ENCODE measurements around the gene EVX1.

The EVX1 gene

DNA sequence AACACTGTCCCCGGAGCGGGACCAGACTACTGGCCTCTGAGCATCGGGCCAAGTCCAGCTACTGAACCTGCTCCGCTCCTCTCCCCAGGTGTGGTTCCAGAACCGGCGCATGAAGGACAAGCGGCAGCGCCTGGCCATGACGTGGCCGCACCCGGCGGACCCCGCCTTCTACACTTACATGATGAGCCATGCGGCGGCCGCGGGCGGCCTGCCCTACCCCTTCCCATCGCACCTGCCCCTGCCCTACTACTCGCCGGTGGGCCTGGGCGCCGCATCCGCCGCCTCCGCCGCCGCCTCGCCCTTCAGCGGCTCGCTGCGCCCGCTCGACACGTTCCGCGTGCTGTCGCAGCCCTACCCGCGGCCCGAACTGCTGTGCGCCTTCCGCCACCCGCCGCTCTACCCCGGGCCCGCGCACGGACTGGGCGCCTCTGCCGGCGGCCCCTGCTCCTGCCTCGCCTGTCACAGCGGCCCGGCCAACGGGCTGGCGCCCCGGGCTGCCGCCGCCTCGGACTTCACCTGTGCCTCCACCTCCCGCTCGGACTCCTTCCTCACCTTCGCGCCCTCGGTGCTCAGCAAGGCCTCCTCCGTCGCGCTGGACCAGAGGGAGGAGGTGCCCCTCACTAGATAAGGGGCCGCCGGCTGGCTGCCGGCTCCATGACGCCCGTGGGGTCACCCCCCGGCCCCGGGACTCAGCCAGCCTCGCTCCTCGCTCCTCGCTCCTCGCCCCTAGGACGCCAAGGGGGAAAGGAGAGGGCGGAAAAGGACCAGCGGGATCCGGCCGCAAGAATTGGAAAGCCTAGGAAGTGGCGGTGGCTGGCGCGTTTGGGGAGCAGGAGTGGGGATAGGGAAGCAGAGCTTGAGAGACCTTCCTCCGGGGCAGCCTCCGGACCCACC is 3.4 kb downstream of the EVX1 start:
- H3K36me3 ChIP-seq, result no peaks in the 10 kb centered on the region
- TF ChIP-seq CTCF (IDR thresholded peaks at IDR 0.05; ENCODE audit: low read depth, low read length), result no peak
- peaks cover 10% of the 10 kb centered on the region for H3K9me3 ChIP-seq (ENCODE audit: severe bottlenecking)
- no peak overlapping the region for H3K4me3 ChIP-seq (ENCODE audit: low read depth, low read length)
- no peak overlapping the region for H3K27ac ChIP-seq
- DNase-seq, result no peak
- peaks cover 100% of the 10 kb centered on the region for H3K27me3 ChIP-seq (ENCODE audit: insufficient read depth, low read depth, severe bottlenecking)

GRCh38 chr7:27247000-27247399 is 4.4 kb downstream of the EVX1 start:
- TF ChIP-seq CTCF (IDR thresholded peaks at IDR 0.05; ENCODE audit: low read depth, low read length), result no peak
- H3K27ac ChIP-seq, result no peak overlapping the region
- no peak overlapping the region for H3K4me3 ChIP-seq (ENCODE audit: low read depth, low read length)
- peaks cover 10% of the 10 kb centered on the region for H3K9me3 ChIP-seq (ENCODE audit: severe bottlenecking)
- no peaks in the 10 kb centered on the region for H3K36me3 ChIP-seq
- DNase-seq, result no peak
- H3K27me3 ChIP-seq (ENCODE audit: insufficient read depth, low read depth, severe bottlenecking), result peaks cover 100% of the 10 kb centered on the region

DNA sequence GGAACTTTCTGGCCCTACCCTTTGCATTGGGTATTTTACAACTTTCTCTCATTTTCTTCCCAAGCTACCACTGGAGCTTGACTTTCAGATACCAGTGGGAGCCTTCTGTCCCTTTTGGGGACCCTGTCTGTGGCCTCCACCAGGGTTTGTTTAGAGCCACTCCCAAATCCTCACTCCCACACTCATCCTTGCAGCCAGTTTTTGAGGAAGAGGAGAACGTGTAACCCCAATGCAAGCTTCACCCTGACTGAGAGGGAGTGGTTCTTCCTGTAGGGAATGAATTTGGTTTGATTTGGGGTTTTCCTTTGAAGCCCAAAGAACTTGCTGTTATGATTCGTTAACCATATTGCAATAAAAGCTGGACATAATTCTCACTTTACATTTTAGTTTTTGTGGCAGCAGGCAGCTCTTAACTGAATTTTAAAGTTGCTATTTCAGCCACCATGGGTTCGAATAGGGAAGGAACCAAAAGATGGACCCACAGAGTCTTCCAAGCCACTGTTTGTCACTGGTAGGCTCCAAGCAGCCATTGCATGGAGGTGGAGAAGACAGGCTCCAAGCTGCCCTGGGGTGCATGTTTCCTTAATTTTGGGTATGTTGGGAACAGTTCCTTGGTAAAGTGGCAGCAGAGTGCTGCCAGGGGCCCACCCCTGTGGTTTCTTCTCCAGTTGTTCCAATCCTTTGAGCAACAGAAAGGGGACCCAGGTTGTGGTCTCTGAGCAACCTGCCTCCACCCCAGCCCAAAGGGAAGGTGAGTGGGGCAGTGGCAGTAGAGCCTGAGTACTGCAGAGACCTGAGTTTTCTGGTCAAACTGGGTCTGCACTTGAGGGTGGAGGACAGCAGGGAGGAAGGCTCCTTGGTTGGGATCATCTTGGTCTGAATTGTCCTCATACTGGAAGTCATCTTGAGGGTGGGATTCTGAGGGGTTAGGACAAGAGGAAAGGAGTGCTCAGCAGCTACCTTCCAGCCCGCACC is 5.1 kb downstream of the EVX1 start:
- no peak overlapping the region for H3K27ac ChIP-seq
- peaks cover 100% of the 10 kb centered on the region for H3K27me3 ChIP-seq (ENCODE audit: insufficient read depth, low read depth, severe bottlenecking)
- TF ChIP-seq CTCF (IDR thresholded peaks at IDR 0.05; ENCODE audit: low read depth, low read length), result no peak
- H3K9me3 ChIP-seq (ENCODE audit: severe bottlenecking), result peaks cover 10% of the 10 kb centered on the region
- H3K36me3 ChIP-seq, result no peaks in the 10 kb centered on the region
- no peak overlapping the region for H3K4me3 ChIP-seq (ENCODE audit: low read depth, low read length)
- no peak for DNase-seq

DNA sequence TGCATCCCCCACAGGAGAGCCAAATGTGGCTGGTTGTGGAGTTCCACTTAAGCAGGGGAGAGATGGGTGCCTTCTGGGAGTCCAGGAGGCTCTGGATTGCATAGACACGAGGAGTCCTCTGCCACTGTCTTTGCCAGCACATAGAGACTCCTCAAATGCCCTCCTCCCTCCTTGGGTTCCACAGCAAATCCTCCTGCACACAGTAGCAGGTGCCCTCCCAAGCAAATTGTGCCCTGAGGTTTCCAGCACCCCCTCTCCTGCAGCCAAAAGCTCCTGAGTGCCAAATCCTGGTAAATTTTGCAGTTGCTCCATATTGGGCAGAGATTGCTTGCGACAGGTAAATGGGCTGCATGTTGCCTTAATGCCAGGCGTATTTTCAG is 5.8 kb downstream of the EVX1 start:
- no peak overlapping the region for H3K4me3 ChIP-seq (ENCODE audit: low read depth, low read length)
- peaks cover 100% of the 10 kb centered on the region for H3K27me3 ChIP-seq (ENCODE audit: insufficient read depth, low read depth, severe bottlenecking)
- no peak for TF ChIP-seq CTCF (IDR thresholded peaks at IDR 0.05; ENCODE audit: low read depth, low read length)
- DNase-seq, result no peak
- no peak overlapping the region for H3K27ac ChIP-seq
- H3K9me3 ChIP-seq (ENCODE audit: severe bottlenecking), result peaks cover 8% of the 10 kb centered on the region
- no peaks in the 10 kb centered on the region for H3K36me3 ChIP-seq

DNA sequence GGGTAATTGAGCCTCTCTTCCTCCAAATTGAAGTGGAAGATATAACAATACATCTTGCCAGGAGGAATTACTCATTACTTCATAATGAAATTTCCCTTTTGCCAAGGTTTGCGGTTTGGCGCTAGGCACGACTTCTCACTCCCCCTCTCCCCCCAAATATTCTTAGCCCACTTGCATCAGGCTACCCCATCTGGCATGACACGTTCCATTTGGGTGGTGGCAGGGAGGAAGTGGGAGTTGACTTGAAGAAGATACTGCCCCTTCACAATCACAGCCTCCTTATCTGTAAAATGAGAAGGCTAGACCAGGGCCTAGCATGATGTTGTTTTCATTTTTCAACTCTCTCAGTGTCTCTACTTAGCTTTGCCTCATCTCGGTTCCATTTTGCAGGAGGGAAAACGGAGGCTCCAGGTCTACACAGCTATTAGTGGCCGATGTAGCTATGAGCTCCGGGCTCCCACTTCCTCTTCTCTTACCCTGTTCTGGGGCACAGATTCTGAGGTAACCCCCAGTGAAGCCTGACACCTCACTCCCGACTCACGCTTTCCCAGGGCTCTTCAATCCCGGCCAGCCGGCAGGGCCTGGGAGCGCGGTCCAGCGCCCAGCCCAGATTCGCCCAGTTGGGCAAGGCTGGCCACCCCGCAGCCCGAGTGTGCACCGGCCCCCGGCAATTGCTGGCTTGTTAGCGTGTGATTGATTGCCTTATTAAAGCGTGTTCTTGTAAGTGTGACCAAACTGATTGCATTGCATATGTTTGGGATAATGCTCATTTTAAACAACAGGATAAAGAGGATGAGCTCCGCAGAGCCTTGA is 6.5 kb downstream of the EVX1 start:
- Histone ChIP-seq H3K9me3 (ENCODE audit: severe bottlenecking) (peaks cover 5% of the 10 kb centered on the region), H3K27me3 (ENCODE audit: insufficient read depth, low read depth, severe bottlenecking) (peaks cover 99% of the 10 kb centered on the region), H3K4me3 (ENCODE audit: low read depth, low read length) (no peak overlapping the region), H3K27ac (no peak overlapping the region), H3K36me3 (no peaks in the 10 kb centered on the region)
- DNase-seq, result no peak
- TF ChIP-seq CTCF (IDR thresholded peaks at IDR 0.05; ENCODE audit: low read depth, low read length), result no peak

All from WERI-Rb-1 (cell line).